T-helper 1 cell (primary cell): ENCODE measurements around the gene TMCO4.

Source experiments
- DNase-seq, 5 donors: peaks; one replicate each; pipeline ENCODE4 v3.0.0-alpha.2; 2012 to 2020

Gene TMCO4

GRCh38 chr1:19633106-19633505, 166.6 kb downstream of the TMCO4 start:
- DNase-seq = no peak
